Keratinocyte (primary cell): ENCODE data around the gene REPIN1.

Source experiments
- EZH2 ChIP-seq: IDR thresholded peaks from one replicate; pipeline ENCODE4 v1.6.1; 2012; ENCODE audit warnings: inconsistent platforms, mild to moderate bottlenecking, low read length, moderate library complexity
- TF ChIP-seq, protein P1 (sequence below), 3 experiments: IDR thresholded peaks in 1 of 3; conservative IDR thresholded peaks in 1 of 3; optimal IDR thresholded peaks in 1 of 3; 2 replicates in 2 of 3; 3 replicates in 1 of 3; pipeline versions ENCODE3 to v1.5.1; 2011; ENCODE audit warnings: low read length in 3 of 3, mild to moderate bottlenecking in 3 of 3, moderate library complexity in 2 of 3, control low read depth in 1 of 3, inconsistent platforms in 1 of 3; ENCODE audit not compliant: insufficient read depth in 2 of 3; ENCODE audit errors: extremely low read depth in 1 of 3

- TF ChIP-seq, protein P1, sequence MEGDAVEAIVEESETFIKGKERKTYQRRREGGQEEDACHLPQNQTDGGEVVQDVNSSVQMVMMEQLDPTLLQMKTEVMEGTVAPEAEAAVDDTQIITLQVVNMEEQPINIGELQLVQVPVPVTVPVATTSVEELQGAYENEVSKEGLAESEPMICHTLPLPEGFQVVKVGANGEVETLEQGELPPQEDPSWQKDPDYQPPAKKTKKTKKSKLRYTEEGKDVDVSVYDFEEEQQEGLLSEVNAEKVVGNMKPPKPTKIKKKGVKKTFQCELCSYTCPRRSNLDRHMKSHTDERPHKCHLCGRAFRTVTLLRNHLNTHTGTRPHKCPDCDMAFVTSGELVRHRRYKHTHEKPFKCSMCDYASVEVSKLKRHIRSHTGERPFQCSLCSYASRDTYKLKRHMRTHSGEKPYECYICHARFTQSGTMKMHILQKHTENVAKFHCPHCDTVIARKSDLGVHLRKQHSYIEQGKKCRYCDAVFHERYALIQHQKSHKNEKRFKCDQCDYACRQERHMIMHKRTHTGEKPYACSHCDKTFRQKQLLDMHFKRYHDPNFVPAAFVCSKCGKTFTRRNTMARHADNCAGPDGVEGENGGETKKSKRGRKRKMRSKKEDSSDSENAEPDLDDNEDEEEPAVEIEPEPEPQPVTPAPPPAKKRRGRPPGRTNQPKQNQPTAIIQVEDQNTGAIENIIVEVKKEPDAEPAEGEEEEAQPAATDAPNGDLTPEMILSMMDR (optimal IDR thresholded peaks at IDR 0.05 in 1 of 3, IDR thresholded peaks at IDR 0.05 in 1 of 3, conservative IDR thresholded peaks at IDR 0.05 in 1 of 3; ENCODE audit: extremely low read depth in 1 of 3, insufficient read depth in 2 of 3, low read length in 3 of 3) = no peak
- TF ChIP-seq EZH2 = no peak
These were observed 27.8 kb downstream of the REPIN1 start for GRCh38 chr7:150396426-150396825.
